Fibroblast of mammary gland (primary cell): ENCODE measurements around the gene ASCC3.

Source experiments
- DNase-seq: peaks from one replicate; pipeline ENCODE4 v3.0.0-alpha.2; 2010; ENCODE audit warnings: low read depth
- H3K4me3 ChIP-seq: 2 replicates; pipeline ENCODE4 v1.5.1; 2011; ENCODE audit warnings: low read depth, mild to moderate bottlenecking, low read length, moderate library complexity; ENCODE audit not compliant: control insufficient read depth
- CTCF ChIP-seq: conservative IDR thresholded peaks from 2 replicates; pipeline ENCODE4 v1.5.1; 2011; ENCODE audit warnings: low read depth, low read length, inconsistent platforms; ENCODE audit not compliant: control insufficient read depth, insufficient read depth

Gene ASCC3

GRCh38 chr6:100695445-100695844 lies 185.7 kb downstream of the ASCC3 start:
- H3K4me3 ChIP-seq = no peak overlapping the region
- DNase-seq = no peak
- no peak for TF ChIP-seq CTCF

- H3K4me3 ChIP-seq = no peak overlapping the region
- no peak for DNase-seq
- no peak for TF ChIP-seq CTCF
Measured at GRCh38 chr6:100693249-100693927, 187.7 kb downstream of the ASCC3 start.

- no peak overlapping the region for H3K4me3 ChIP-seq
- DNase-seq = no peak
- TF ChIP-seq CTCF = no peak
Measured at GRCh38 chr6:100691972-100692371, 189.2 kb downstream of the ASCC3 start.

DNA sequence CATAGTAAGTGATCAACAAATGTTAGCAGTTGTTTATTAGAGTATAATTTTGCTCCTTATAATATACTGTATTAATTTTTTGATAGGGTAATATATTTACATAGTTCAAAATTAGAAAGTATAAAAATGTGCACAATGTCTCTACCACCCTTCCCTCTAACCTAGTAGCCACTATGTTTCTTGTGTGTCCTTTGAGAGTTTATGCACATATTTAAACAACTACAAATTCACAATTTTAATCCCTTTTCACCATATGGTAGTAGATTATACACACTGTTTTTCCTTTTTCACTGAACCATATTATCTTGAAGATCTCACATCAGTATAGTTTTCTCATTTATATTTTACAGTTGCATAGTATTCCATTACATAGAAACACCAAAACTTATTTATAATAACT lies 194.9 kb downstream of the ASCC3 start:
- no peak overlapping the region for H3K4me3 ChIP-seq
- no peak for DNase-seq
- no peak for TF ChIP-seq CTCF

- no peak for DNase-seq
- TF ChIP-seq CTCF = no peak
- H3K4me3 ChIP-seq = no peak overlapping the region
Measured at GRCh38 chr6:100685747-100686146, 195.4 kb downstream of the ASCC3 start.

GRCh38 chr6:100680163-100680562 lies 201.0 kb downstream of the ASCC3 start:
- no peak for TF ChIP-seq CTCF
- no peak for DNase-seq

GRCh38 chr6:100678027-100678426 lies 203.1 kb downstream of the ASCC3 start:
- TF ChIP-seq CTCF = no peak
- peak; percentile 23 for DNase-seq
- H3K4me3 ChIP-seq = no peak overlapping the region

More at GRCh38 chr6:100680163-100680562, 201.0 kb downstream of the ASCC3 start:
- no peak overlapping the region for H3K4me3 ChIP-seq
